Prostate gland (tissue), 2 donors: ENCODE data around the gene SF3B2. TPM values are rescaled to one million over a fixed set of nuclear protein-coding genes. Genes with fewer than 3 reads are reported as not detected.
A peak's percentile ranks its signal among the peaks of the same experiment; 100 is the strongest.

Experiments
- DNase-seq: peaks from one replicate; pipeline ENCODE4 v3.0.0-alpha.2; 2019; ENCODE audit warnings: low spot score
- H3K27ac ChIP-seq, 2 donors: fragments of 200-600 bp; sonication (generic); 2 replicates each; pipeline ENCODE4 v1.5.1; 2017 to 2019
- H3K27me3 ChIP-seq: fragments of 200-600 bp; sonication (generic); replicated peaks from 2 replicates; pipeline ENCODE4 v1.5.1; 2019; ENCODE audit not compliant: insufficient read depth
- H3K36me3 ChIP-seq, 2 donors: fragments of 200-600 bp; sonication (generic); 1 replicate in 1 of 2; 2 replicates in 1 of 2; pipeline versions ENCODE4 v1.5.1 to v1.8.1; 2017 to 2019
- H3K4me1 ChIP-seq: fragments of 200-600 bp; sonication (generic); replicated peaks from 2 replicates; pipeline ENCODE4 v1.5.1; 2019
- H3K4me3 ChIP-seq, 2 donors: fragments of 200-600 bp; sonication (generic); 2 replicates each; pipeline ENCODE4 v1.5.1; 2017 to 2019
- H3K9me3 ChIP-seq: fragments of 200-600 bp; sonication (generic); 2 replicates; pipeline ENCODE4 v1.5.1; 2017
- POLR2A ChIP-seq: fragments of 450-650 bp; IDR thresholded peaks from one replicate; pipeline ENCODE4 v1.6.1; 2016; ENCODE audit warnings: antibody characterized with exemption, mild to moderate bottlenecking
- POLR2AphosphoS5 ChIP-seq: sonication (generic); formaldehyde crosslinking; IDR thresholded peaks from one replicate; pipeline ENCODE4 v1.6.1; 2017; ENCODE audit warnings: antibody characterized with exemption
- WGBS: methylation state at CpG from one replicate; pipeline ENCODE4 v1.1.5; 2018; 5-methylcytosine and 5-hydroxymethylcytosine counted together
- intact Hi-C: fragments of 100-400 bp; cut with DNase I; formaldehyde crosslinking; loops from one replicate; pipeline ENCODE4 v1.14.2; 2022
- total RNA-seq, 2 donors: library from RNA; depleted of rRNA; stranded (reverse); fragments of >200 nt; gene quantifications; one replicate each; pipeline ENCODE4 v1.1.0, GENCODE V29; 2016
- TF ChIP-seq, protein P1 (sequence below), 4 experiments: fragments of 200-600 bp in 2 of 4; fragments of 450-650 bp in 2 of 4; sonication (generic) in 2 of 4; IDR thresholded peaks; 1 replicate in 3 of 4; 2 replicates in 1 of 4; pipeline ENCODE4 v1.5.1; 2016 to 2019; ENCODE audit warnings: antibody characterized with exemption in 4 of 4, mild to moderate bottlenecking in 2 of 4, moderate library complexity in 2 of 4

SF3B2 gene
- total RNA-seq, 2 donors from 2014 or later = 130 to 212 TPM

DNA sequence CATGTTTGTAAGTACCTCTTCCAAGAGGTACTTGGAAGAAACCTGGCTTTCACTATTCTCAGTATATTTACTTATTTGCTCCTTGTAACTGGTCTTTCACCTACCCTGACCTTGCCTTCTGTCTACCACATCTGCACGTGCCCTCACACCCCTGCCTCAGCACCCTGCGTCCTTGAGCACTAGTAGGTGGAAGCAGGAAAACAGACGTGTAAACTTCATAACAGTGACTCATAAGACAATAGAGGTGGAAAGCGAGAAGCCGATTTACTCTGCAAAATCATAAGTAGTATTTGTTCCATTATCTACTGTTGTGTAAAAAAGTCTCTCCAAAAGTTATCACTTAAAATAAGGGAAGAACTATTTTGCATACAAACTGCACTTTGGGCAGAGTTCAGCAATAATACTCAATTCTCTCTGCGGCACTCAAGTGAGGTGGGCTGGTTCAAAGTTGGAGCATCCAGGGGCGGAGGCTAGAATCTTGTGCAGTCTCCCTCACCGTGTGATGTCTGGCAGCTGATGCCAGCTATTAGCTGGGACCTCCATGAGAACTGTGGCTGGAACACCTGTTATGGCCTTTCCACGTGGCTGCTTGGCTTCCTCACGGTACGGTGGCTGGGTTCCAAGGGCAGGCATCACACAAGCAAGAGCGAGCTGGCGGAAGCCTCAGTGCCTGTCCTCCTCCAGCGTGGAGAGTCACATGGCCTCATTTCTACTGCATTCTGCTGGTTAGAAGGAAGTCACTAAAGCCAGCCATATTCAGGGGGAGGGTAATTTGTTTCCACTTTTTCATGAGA lies 48.3 kb downstream of the SF3B2 start:
- H3K36me3 ChIP-seq = no peaks in the 10 kb centered on the region
- TF ChIP-seq POLR2A (no peak), POLR2AphosphoS5 (peak; percentile 58)
- TF ChIP-seq, protein P1, sequence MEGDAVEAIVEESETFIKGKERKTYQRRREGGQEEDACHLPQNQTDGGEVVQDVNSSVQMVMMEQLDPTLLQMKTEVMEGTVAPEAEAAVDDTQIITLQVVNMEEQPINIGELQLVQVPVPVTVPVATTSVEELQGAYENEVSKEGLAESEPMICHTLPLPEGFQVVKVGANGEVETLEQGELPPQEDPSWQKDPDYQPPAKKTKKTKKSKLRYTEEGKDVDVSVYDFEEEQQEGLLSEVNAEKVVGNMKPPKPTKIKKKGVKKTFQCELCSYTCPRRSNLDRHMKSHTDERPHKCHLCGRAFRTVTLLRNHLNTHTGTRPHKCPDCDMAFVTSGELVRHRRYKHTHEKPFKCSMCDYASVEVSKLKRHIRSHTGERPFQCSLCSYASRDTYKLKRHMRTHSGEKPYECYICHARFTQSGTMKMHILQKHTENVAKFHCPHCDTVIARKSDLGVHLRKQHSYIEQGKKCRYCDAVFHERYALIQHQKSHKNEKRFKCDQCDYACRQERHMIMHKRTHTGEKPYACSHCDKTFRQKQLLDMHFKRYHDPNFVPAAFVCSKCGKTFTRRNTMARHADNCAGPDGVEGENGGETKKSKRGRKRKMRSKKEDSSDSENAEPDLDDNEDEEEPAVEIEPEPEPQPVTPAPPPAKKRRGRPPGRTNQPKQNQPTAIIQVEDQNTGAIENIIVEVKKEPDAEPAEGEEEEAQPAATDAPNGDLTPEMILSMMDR (IDR thresholded peaks at IDR 0.05) = no peak
- peak; percentile 77 for DNase-seq
- no peak overlapping the region for H3K27ac ChIP-seq
- H3K9me3 ChIP-seq = no peaks in the 10 kb centered on the region
- 33% methylated on average over 14 of the region's 14 CpGs for WGBS
- intact Hi-C loops = no loop called here
- no peaks in the 10 kb centered on the region for H3K4me1 ChIP-seq
- no peak overlapping the region for H3K4me3 ChIP-seq
- H3K27me3 ChIP-seq = no peaks in the 10 kb centered on the region

DNA sequence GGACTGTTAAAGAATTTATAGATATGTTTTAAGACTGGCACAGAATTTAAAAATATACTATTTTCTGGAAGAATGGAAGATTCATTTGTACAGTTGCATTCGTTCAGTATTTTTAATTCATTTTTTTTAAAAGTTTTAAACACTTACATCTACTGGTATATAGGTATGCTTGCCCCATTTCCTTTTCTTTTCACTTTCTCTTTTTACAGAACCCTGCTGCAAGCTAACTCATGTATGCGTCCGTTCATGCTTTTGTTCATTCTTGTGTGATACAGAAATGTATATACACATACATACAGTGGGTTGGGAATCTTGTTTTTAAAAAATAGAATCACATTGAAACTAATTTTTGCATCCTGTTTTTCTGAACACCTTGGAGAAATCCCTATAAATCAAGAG lies 48.9 kb downstream of the SF3B2 start:
- DNase-seq = no peak
- WGBS = 76% methylated on average over 3 of the region's 3 CpGs
- no peaks in the 10 kb centered on the region for H3K36me3 ChIP-seq
- no peak overlapping the region for H3K4me3 ChIP-seq
- TF ChIP-seq POLR2A (no peak), POLR2AphosphoS5 (no peak)
- TF ChIP-seq, protein P1 (IDR thresholded peaks at IDR 0.05) = no peak
- no peaks in the 10 kb centered on the region for H3K9me3 ChIP-seq
- no peaks in the 10 kb centered on the region for H3K27me3 ChIP-seq
- no peaks in the 10 kb centered on the region for H3K4me1 ChIP-seq
- no peak overlapping the region for H3K27ac ChIP-seq
- intact Hi-C loops = no loop called here

DNA sequence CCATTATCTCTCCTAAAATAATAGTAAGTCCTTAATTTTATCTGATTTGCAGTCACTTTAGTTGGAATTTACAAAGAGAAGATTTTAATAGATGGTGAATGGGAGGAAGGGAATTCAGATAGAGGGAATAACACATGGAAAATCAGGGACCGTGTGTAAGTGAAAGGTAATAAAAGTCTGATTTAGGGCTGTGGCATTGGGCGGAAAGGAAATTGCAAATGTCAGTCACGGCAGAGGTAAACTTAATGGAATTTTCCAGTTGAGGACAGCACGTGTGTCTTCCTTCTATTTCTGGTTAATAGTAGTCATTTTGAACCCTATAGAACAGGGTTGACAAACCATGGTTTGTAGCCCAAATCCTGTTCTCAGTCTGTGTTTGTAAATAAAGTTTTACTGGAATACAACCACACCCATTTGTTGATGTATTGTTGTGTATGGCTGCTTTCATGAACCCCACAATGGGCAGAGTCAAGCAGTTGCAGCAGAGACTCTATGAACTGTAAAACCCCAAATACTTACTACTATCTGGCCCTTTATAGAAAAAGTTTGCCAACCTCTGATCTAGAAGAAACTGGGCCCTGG lies 52.0 kb downstream of the SF3B2 start:
- Histone ChIP-seq H3K27me3 (no peaks in the 10 kb centered on the region), H3K27ac (no peak overlapping the region), H3K4me1 (no peaks in the 10 kb centered on the region), H3K4me3 (no peak overlapping the region), H3K9me3 (no peaks in the 10 kb centered on the region), H3K36me3 (no peaks in the 10 kb centered on the region)
- 85% methylated on average over 4 of the region's 4 CpGs for WGBS
- TF ChIP-seq POLR2A (no peak), POLR2AphosphoS5 (no peak)
- TF ChIP-seq, protein P1 (IDR thresholded peaks at IDR 0.05) = no peak
- intact Hi-C loops = no loop called here
- no peak for DNase-seq

DNA sequence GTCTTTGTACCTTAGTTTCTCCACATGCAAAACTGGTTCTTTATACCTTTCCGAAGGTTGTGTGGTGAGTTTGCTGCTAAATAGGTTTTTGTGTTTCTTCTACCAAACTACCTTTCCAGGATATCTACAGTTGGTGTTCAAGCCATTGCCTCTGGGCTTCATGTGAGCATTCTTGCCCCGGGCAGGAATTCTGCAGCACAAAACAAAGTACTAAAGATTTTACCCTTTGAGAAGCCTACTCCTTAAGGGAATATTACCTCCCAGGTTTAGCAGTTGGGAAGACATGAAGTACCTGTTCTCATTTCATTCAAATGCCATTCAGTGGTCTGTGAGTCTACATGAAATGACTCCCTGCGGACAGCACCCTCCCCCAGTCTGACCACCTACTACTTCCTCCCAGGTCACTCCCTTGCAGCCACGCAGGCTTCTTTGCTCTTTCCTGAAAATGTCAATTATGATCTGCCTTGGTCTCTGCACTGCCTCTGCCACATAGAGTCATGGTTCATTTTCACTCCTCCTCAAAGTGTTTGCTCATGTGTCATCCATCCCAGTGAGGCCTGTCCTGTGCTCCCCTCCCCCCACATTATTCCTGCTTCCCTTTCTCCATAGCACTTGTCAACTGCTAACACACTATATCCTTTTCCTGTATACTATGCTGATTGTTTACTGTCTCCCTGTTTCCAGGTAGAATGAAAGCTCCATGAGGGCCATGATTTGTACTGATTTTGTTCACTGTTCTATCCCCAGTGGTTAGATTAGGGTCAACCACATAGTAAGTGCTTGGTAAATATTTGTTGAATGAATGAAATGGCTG lies 54.8 kb downstream of the SF3B2 start:
- no peak for TF ChIP-seq POLR2A
- no peak for TF ChIP-seq POLR2AphosphoS5
- TF ChIP-seq, protein P1 (IDR thresholded peaks at IDR 0.05) = no peak
- Histone ChIP-seq H3K4me3 (no peak overlapping the region), H3K9me3 (no peaks in the 10 kb centered on the region), H3K27ac (no peak overlapping the region), H3K36me3 (no peaks in the 10 kb centered on the region), H3K4me1 (peaks cover 4% of the 10 kb centered on the region), H3K27me3 (no peaks in the 10 kb centered on the region)
- no peak for DNase-seq
- WGBS = 83% methylated on average over 4 of the region's 4 CpGs
- intact Hi-C loops = no loop called here
